Measurements from ENCODE around the gene MEF2D. TPM values are rescaled to one million over a fixed set of nuclear protein-coding genes. Genes with fewer than 3 reads are reported as not detected.

Gene MEF2D
- total RNA-seq, 2 experiments from 2014 or later = 49.5 to 52.1 TPM

DNA sequence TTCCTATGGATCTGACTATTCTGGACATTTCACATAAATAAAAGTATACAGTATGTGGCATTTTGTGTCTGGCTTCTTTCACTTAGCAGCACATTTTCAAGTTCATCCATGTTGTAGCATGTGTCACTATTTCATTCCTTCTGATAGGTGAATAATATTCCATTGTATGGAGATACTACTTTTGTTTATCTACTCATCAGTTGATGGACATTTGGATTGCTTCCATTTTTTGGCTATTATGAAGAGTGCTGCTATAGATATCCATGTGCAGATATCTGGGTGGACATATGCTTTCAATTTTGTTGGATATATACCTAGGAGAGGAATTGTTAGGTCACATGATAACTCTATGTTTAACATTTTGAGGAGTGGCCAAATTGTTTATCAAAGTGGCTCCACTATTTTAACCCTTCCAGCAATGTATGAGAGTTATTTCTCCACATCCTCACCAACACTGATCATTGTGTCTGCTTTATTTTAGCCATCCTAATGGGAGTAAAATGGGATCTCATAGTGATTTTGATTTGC is 21.9 kb upstream of the MEF2D start:
- peaks cover 4% of the 10 kb centered on the region for H3K27me3 Mint-ChIP-seq
- CTCF ChIA-PET = interaction anchor here (0.9 to 1.0 kb wide), 2 partner anchors 34 to 42 kb away, joined by 3 read pairs; no protein-coding TSS in a partner anchor
- peaks cover 19% of the 10 kb centered on the region for H3K36me3 Mint-ChIP-seq (ENCODE audit: low read depth)
- no peak overlapping the region for H3K27ac Mint-ChIP-seq
- H3K9me3 Mint-ChIP-seq = no peaks in the 10 kb centered on the region
- H3K4me3 Mint-ChIP-seq = no peak overlapping the region
- H3K4me1 Mint-ChIP-seq = peaks cover 24% of the 10 kb centered on the region
- DNase-seq = no peak
- POLR2A ChIA-PET = no interaction called here

DNA sequence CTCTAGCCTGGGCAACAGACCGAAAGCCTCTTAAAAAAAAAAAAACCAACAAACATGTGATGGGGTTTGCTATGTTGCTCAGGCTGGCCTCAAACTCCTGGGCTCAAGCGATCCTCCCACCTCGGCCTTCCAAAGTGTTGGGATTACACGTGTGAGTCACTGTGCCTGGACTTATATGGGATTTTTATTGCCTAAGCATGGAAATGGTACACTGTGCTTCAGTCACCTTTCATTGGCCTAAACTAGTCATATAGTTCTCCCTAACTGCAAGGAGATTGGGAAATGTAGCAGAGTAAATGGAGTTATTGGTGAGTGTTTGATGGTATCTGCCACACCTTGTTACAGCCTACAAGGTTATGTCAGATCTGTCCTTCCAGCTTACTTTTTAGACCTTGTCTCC is 17.2 kb upstream of the MEF2D start:
- Mint-ChIP-seq H3K9me3 (no peaks in the 10 kb centered on the region), H3K4me3 (no peak overlapping the region), H3K27me3 (peaks cover 4% of the 10 kb centered on the region), H3K36me3 (ENCODE audit: low read depth) (no peaks in the 10 kb centered on the region), H3K4me1 (no peaks in the 10 kb centered on the region), H3K27ac (no peak overlapping the region)
- POLR2A ChIA-PET = no interaction called here
- no peak for DNase-seq
- CTCF ChIA-PET = no interaction called here

DNA sequence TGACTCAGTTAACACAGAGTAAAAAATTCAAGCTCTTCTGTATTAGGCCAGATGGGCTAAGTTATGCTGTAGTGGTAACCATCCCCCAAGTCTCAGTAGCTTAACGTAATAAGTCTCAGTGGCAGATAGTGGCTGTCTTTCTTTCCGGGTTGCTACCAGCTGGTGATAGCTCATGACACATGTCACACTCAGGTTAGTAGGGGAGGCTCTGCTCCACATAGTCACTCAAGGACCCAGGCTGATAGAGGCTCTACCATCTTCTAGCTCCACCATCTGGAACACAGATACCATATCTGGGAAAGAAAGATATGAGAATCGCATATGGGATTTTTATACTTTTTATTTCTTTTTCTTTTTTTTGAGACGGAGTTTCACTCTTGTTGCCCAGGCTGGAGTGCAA is 16.2 kb upstream of the MEF2D start:
- DNase-seq = no peak
- Mint-ChIP-seq H3K27ac (no peak overlapping the region), H3K27me3 (peaks cover 2% of the 10 kb centered on the region), H3K36me3 (ENCODE audit: low read depth) (no peaks in the 10 kb centered on the region), H3K4me3 (no peak overlapping the region), H3K9me3 (no peaks in the 10 kb centered on the region), H3K4me1 (peaks cover 7% of the 10 kb centered on the region)
- ChIA-PET POLR2A (interaction anchor here (0.9 to 2.2 kb wide), 3 partner anchors 8 to 15 kb away, joined by 3 to 6 read pairs (median 5); no protein-coding TSS in a partner anchor), CTCF (interaction anchor here (0.8 to 1.3 kb wide), 4 partner anchors 8 to 71 kb away, joined by 3 to 7 read pairs (median 3); no protein-coding TSS in a partner anchor)

DNA sequence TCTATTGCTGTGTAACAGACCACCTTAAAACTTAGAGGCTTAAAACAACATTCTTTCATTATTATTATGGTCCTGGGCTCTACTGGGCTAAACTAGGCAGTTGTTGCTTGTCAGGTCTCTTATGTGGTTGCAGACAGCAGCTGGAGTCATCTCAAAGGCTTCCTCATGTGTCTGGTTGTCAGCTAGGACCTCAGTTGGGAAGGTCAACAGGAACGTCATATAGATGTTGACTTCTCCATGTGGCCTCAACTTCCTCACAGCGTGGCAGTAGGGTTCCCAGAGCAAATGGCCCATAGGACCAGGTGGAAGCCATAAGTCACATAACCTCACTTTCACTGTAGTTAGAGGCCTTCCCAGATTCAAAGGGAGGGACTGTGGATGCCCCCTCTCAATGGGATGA is 15.4 kb upstream of the MEF2D start:
- no peak for DNase-seq
- Mint-ChIP-seq H3K27me3 (peaks cover 4% of the 10 kb centered on the region), H3K9me3 (no peaks in the 10 kb centered on the region), H3K4me1 (peaks cover 13% of the 10 kb centered on the region), H3K4me3 (no peak overlapping the region), H3K27ac (no peak overlapping the region), H3K36me3 (ENCODE audit: low read depth) (no peaks in the 10 kb centered on the region)
- ChIA-PET CTCF (interaction anchor here (1.1 to 2.0 kb wide), 2 partner anchors 35 to 92 kb away, joined by 4 to 5 read pairs; no protein-coding TSS in a partner anchor), POLR2A (interaction anchor here (2.2 kb wide), 1 partner anchor 14 kb away, joined by 6 read pairs; no protein-coding TSS in a partner anchor)

DNA sequence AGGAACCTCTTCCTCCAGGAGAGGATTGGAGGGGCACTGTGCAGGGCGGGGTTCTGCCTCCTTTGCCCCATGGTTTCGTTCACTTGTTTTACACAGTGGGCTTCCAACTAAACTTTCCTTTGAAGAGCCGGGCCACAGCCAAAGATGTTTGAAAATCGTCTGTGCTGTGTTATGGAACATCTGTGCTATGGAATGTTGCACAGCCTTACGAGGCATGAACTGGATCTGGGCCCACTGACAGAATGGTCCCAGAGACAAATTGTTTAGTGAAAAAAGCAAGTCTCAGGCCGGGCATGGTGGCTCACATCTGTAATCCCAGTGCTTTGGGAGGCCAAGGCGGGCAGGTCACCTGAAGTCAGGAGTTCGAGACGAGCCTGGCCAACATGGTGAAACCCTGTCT is 12.6 kb upstream of the MEF2D start:
- POLR2A ChIA-PET = interaction anchor here (1.1 kb wide), 1 partner anchor 14 kb away, joined by 3 read pairs; no protein-coding TSS in a partner anchor

DNA sequence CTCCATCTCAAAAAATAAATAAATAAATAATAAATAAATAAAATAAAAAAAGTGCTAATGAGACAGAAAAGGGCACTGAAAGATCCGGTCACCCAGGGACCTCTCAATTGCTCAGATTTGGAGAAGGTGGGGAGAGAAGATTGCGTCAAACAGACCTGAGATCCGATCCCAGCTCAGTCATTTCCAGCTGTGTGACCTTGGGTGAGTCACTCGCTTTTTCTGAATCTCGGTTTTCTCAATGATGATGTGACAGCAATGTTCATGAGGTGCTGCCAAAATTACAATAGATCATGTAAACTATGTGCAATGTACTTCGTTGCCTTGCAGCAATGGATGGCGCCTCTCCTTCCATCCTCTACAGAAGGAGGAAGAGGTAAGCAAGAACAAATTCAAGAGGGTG is 11.1 kb upstream of the MEF2D start:
- no peaks in the 10 kb centered on the region for H3K36me3 Mint-ChIP-seq (ENCODE audit: low read depth)
- CTCF ChIA-PET = interaction anchor here (1.1 kb wide), 1 partner anchor 13 kb away, joined by 3 read pairs; no protein-coding TSS in a partner anchor
- no peak overlapping the region for H3K4me3 Mint-ChIP-seq
- H3K9me3 Mint-ChIP-seq = no peaks in the 10 kb centered on the region
- peaks cover 45% of the 10 kb centered on the region for H3K4me1 Mint-ChIP-seq
- H3K27ac Mint-ChIP-seq = peak overlapping the region; percentile 17
- POLR2A ChIA-PET = interaction anchor here (1.5 kb wide), 1 partner anchor 11 kb away, joined by 4 read pairs; the partner anchor contains the start of gene MEF2D
- H3K27me3 Mint-ChIP-seq = peaks cover 2% of the 10 kb centered on the region
- DNase-seq = peak; percentile 42

More for the DNA sequence above, 12.6 kb upstream of the MEF2D start:
- Mint-ChIP-seq H3K36me3 (ENCODE audit: low read depth) (no peaks in the 10 kb centered on the region), H3K4me1 (peaks cover 36% of the 10 kb centered on the region), H3K4me3 (no peak overlapping the region), H3K9me3 (no peaks in the 10 kb centered on the region), H3K27me3 (peaks cover 4% of the 10 kb centered on the region), H3K27ac (no peak overlapping the region)
- no peak for DNase-seq
- CTCF ChIA-PET = interaction anchor here (1.2 kb wide), 1 partner anchor 33 kb away, joined by 3 read pairs; no protein-coding TSS in a partner anchor

DNA sequence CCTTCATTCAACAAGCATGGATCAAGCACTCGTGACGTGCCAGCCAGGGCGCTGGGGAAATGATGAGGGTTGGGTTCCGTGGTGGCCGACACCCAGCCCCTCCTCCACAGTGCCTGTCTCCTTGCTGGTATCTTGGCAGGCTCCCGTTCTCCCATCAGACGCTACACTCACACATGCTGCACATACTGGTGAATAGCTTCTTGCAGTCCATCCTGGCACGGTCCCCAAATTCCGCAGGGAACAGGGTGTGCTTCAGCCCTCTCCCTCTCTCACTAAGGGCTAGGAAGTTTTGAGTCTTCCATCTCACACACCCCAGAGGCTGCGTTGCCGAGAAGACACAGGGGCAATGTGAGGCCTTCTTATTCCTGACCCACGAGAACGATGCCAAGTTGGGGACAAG is 10.1 kb upstream of the MEF2D start:
- H3K4me1 Mint-ChIP-seq = peaks cover 55% of the 10 kb centered on the region
- H3K27me3 Mint-ChIP-seq = peaks cover 2% of the 10 kb centered on the region
- H3K4me3 Mint-ChIP-seq = no peak overlapping the region
- DNase-seq = no peak
- POLR2A ChIA-PET = interaction anchor here (1.0 to 1.5 kb wide), 2 partner anchors 10 to 12 kb away, joined by 3 to 4 read pairs; partner anchors contain the start of gene MEF2D
- no peaks in the 10 kb centered on the region for H3K9me3 Mint-ChIP-seq
- H3K36me3 Mint-ChIP-seq (ENCODE audit: low read depth) = no peaks in the 10 kb centered on the region
- no peak overlapping the region for H3K27ac Mint-ChIP-seq
- CTCF ChIA-PET = no interaction called here

DNA sequence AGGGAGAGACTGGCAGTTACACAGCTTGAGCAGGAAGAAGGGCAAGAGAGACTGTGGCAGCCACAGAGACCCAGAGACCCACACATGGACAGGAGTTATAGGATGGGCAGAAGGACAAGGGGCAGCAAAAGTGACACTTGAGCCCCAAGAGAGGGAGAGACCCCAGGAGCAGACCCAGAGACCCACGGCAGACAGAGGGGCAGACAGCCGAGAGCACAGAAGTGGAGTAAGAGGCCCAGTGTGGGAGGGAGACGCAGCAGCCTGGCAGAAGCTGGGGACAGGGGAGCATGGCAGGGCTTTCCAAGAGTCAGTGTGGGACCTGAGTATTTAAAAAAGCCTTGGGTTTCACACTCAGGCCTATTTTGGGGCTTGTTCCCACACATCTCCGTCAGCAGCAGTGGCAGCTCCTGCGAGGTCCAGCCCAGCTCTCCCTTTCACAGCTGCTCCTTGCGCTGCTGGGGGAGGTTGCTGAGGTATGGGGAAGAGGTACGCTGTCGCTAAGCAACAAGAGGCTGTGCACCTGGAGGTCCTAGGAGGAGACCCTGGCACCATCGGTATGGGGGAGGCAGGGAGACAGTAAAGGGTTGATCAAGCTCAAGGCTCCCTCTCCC is 9.0 kb upstream of the MEF2D start:
- peaks cover 2% of the 10 kb centered on the region for H3K27me3 Mint-ChIP-seq
- peaks cover 64% of the 10 kb centered on the region for H3K4me1 Mint-ChIP-seq
- POLR2A ChIA-PET = interaction anchor here (1.1 to 2.5 kb wide), 6 partner anchors 8 to 227 kb away, joined by 5 to 8 read pairs (median 6); partner anchors contain the start of gene SMG5
- no peaks in the 10 kb centered on the region for H3K9me3 Mint-ChIP-seq
- CTCF ChIA-PET = interaction anchor here (0.5 to 3.1 kb wide), 2 partner anchors 29 to 91 kb away, joined by 4 to 17 read pairs; no protein-coding TSS in a partner anchor
- no peak overlapping the region for H3K4me3 Mint-ChIP-seq
- no peak for DNase-seq
- no peaks in the 10 kb centered on the region for H3K36me3 Mint-ChIP-seq (ENCODE audit: low read depth)
- no peak overlapping the region for H3K27ac Mint-ChIP-seq

DNA sequence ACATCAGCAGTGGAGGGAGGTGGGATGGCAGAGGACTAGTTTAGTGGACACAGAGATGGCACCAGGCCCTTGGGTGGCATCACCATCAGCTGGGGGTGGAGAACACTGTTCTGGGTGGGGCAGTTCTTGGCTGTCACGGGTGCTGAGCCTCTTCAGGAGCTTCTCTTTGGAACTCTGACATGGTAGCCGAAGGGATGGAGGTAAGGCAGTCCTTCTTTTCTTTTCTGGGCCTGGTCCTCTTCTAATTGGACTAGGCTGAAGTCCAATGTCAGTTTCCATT is 8.3 kb upstream of the MEF2D start:
- no peak overlapping the region for H3K4me3 Mint-ChIP-seq
- H3K27me3 Mint-ChIP-seq = peaks cover 2% of the 10 kb centered on the region
- H3K4me1 Mint-ChIP-seq = peaks cover 71% of the 10 kb centered on the region
- no peaks in the 10 kb centered on the region for H3K9me3 Mint-ChIP-seq
- ChIA-PET CTCF (interaction anchor here (0.9 to 3.1 kb wide), 3 partner anchors 19 to 99 kb away, joined by 5 to 17 read pairs (median 6); no protein-coding TSS in a partner anchor), POLR2A (interaction anchor here (1.2 to 2.5 kb wide), 7 partner anchors 10 to 226 kb away, joined by 5 to 8 read pairs (median 5); partner anchors contain the start of gene SMG5)
- peaks cover 4% of the 10 kb centered on the region for H3K36me3 Mint-ChIP-seq (ENCODE audit: low read depth)
- DNase-seq = no peak
- no peak overlapping the region for H3K27ac Mint-ChIP-seq

DNA sequence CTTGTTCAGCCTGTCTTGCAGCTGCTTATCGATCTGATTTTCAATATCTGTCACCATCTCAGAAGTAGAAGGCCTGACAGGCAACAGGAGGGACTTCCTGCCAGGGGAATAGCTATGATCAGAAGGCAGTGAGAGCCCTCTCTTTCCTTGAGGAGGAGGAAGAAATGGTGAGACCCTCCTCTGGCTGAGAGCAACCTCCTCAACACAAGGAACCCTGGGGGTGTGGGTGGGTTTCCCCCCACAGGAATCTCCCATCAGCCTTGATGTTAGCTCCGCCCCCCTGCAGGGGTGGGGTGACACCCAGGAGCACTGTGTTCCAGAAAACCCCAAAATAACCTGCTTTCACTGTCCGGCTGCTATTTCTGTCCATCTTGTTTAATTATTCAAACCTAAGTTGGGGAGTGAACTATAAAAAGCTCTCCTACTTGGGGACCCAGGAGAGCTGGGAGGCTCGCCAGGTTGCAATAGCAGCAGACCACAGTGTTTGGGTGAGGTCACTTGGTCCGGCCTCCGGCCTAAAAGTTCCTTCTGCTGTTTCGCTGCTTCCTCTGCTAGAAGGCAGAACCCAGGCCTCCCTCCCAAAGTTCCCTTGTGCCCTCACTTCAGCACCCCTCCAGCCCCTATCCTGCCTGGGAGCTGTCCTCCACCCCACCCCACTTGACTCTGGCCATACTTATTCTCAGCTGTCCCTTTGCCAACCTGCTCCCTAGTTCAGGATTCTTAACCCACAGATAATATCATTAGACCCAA is 7.8 kb upstream of the MEF2D start:
- peaks cover 76% of the 10 kb centered on the region for H3K4me1 Mint-ChIP-seq
- POLR2A ChIA-PET = interaction anchor here (1.0 to 2.5 kb wide), 9 partner anchors 8 to 259 kb away, joined by 3 to 8 read pairs (median 5); partner anchors contain the start of genes PRCC and SMG5
- no peaks in the 10 kb centered on the region for H3K9me3 Mint-ChIP-seq
- peak overlapping the region; percentile 56 for H3K4me3 Mint-ChIP-seq
- H3K27me3 Mint-ChIP-seq = peaks cover 2% of the 10 kb centered on the region
- no peak for DNase-seq
- H3K36me3 Mint-ChIP-seq (ENCODE audit: low read depth) = peaks cover 6% of the 10 kb centered on the region
- H3K27ac Mint-ChIP-seq = peak overlapping the region; percentile 65
- CTCF ChIA-PET = interaction anchor here (0.9 to 3.1 kb wide), 5 partner anchors 9 to 122 kb away, joined by 4 to 17 read pairs (median 5); no protein-coding TSS in a partner anchor

DNA sequence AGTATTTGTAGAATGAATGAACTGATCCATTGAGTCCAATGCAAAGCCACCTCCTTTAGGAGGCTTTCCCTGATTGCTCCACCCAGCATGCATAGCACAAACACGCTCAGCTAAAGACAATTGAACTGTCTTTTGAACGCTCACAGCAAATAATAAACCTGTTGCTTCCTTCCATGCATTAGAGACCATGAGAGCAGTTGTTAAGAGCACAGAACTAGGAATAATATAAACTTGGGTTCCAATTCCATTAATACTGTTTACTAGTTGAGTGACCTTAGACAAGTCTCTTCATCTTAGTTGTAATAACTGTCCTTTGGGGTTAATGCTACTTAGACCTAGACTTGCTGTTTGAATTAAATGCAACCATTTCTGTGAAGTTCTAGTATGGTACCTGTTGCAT is 5.9 kb upstream of the MEF2D start:
- CTCF ChIA-PET = interaction anchor here (3.1 kb wide), 1 partner anchor 26 kb away, joined by 17 read pairs; no protein-coding TSS in a partner anchor
- Mint-ChIP-seq H3K27me3 (no peaks in the 10 kb centered on the region), H3K4me1 (peaks cover 85% of the 10 kb centered on the region), H3K4me3 (no peak overlapping the region), H3K36me3 (ENCODE audit: low read depth) (peaks cover 6% of the 10 kb centered on the region), H3K27ac (peak overlapping the region; percentile 97), H3K9me3 (no peaks in the 10 kb centered on the region)
- DNase-seq = no peak
- POLR2A ChIA-PET = no interaction called here

DNA sequence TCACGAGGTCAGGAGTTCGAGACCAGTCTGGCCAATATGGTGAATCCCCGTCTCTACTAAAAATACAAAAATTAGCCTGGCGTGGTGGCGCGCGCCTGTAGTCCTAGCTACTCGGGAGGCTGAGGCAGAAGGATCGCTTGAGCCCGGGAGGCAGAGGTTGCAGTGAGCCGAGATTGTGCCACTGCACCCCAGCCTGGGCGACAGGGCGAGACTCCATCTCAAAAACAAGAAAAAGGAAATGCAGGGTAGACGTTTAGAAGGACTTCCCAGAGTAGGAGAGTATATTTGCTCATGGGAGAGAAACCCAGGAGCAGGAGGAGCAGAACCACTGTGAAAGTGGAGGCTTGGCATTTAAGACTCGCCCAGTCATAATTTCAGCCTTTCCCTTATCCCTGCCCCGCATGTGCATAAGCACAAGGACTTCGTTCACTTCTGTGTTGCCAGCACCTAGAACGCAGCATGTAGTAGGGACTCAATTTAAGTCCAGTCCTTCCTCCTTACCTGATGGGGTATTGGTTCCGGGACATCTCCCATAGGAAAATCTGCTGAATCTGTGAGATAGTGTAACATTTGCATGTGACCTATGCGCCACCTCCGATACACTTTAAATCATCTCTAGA is 5.2 kb upstream of the MEF2D start:
- ChIA-PET CTCF (interaction anchor here (0.7 to 2.4 kb wide), 4 partner anchors 14 to 120 kb away, joined by 3 to 16 read pairs (median 4); no protein-coding TSS in a partner anchor), POLR2A (interaction anchor here (1.3 to 11.0 kb wide), 4 partner anchors 20 to 288 kb away, joined by 3 to 286 read pairs (median 8); no protein-coding TSS in a partner anchor)
- Mint-ChIP-seq H3K4me3 (peak overlapping the region; percentile 64), H3K4me1 (peaks cover 82% of the 10 kb centered on the region), H3K9me3 (no peaks in the 10 kb centered on the region), H3K27me3 (no peaks in the 10 kb centered on the region), H3K36me3 (ENCODE audit: low read depth) (peaks cover 6% of the 10 kb centered on the region), H3K27ac (peak overlapping the region; percentile 97)
- DNase-seq = no peak
